CD14-positive monocyte (primary cell): ENCODE results near the gene ZNF880. TPM values are rescaled to one million over a fixed set of nuclear protein-coding genes. Genes with fewer than 3 reads are reported as not detected.
A peak's percentile ranks its signal among the peaks of the same experiment; 100 is the strongest.
"Not testable (repeated sequence)": the region's sequence is repeated elsewhere in the genome, so short reads cannot be mapped to it uniquely, and the experiment has no call there.

Experiments
- DNase-seq, 3 donors: peaks; one replicate each; pipeline ENCODE4 v3.0.0-alpha.2; 2011 to 2022
- H2AFZ ChIP-seq: 2 replicates; pipeline ENCODE4 v1.6.0; 2012; ENCODE audit warnings: mild to moderate bottlenecking, low read depth, low read length, inconsistent platforms; ENCODE audit not compliant: insufficient read depth, poor library complexity, severe bottlenecking
- H3K27ac ChIP-seq, 2 donors: 1 replicate in 1 of 2; 2 replicates in 1 of 2; pipeline ENCODE4 v1.5.1; 2012 to 2013; ENCODE audit warnings: low read length in 2 of 2, control low read depth in 1 of 2, inconsistent platforms in 1 of 2, low read depth in 1 of 2, mild to moderate bottlenecking in 1 of 2
- H3K27me3 ChIP-seq, 2 donors: one replicate each; pipeline versions ENCODE4 v1.6.0 to v1.6.1; 2011 to 2013; ENCODE audit warnings: low read length in 2 of 2; ENCODE audit not compliant: control insufficient read depth in 2 of 2, insufficient read depth in 2 of 2
- H3K36me3 ChIP-seq, 2 donors: replicated peaks in 1 of 2; 1 replicate in 1 of 2; 2 replicates in 1 of 2; pipeline versions ENCODE4 v1.5.1 to v1.6.1; 2012 to 2013; ENCODE audit warnings: low read length in 2 of 2, control low read depth in 1 of 2, inconsistent platforms in 1 of 2, mild to moderate bottlenecking in 1 of 2; ENCODE audit not compliant: insufficient read depth in 2 of 2, control insufficient read depth in 1 of 2
- H3K4me1 ChIP-seq, 2 donors: 1 replicate in 1 of 2; 2 replicates in 1 of 2; pipeline versions ENCODE4 v1.5.1 to v1.6.1; 2012 to 2013; ENCODE audit warnings: low read length in 2 of 2, control low read depth in 1 of 2, inconsistent platforms in 1 of 2, mild to moderate bottlenecking in 1 of 2, moderate library complexity in 1 of 2; ENCODE audit not compliant: insufficient read depth in 2 of 2, control insufficient read depth in 1 of 2
- H3K4me2 ChIP-seq: replicated peaks from 2 replicates; pipeline ENCODE3; 2012; ENCODE audit warnings: low read length, moderate library complexity, mild to moderate bottlenecking; ENCODE audit not compliant: poor library complexity, severe bottlenecking; ENCODE audit errors: extremely low read depth
- H3K4me3 ChIP-seq, 3 experiments: fragments of 200-600 bp in 1 of 3; sonication (generic) in 1 of 3; replicated peaks in 1 of 3; 1 replicate in 2 of 3; 2 replicates in 1 of 3; pipeline ENCODE4 v1.5.1; 2011 to 2013; ENCODE audit warnings: low read length in 3 of 3, mild to moderate bottlenecking in 3 of 3, control low read depth in 2 of 3, low read depth in 2 of 3, inconsistent platforms in 1 of 3, moderate library complexity in 1 of 3
- H3K79me2 ChIP-seq: 2 replicates; pipeline ENCODE4 v1.6.0; 2012; ENCODE audit warnings: mild to moderate bottlenecking, control low read depth, inconsistent platforms, low read length, moderate library complexity; ENCODE audit not compliant: insufficient read depth
- H3K9ac ChIP-seq: 2 replicates; pipeline ENCODE4 v1.6.0; 2017; ENCODE audit warnings: low read length, mild to moderate bottlenecking; ENCODE audit not compliant: insufficient read depth, poor library complexity, severe bottlenecking
- H3K9me3 ChIP-seq, 2 donors: replicated peaks in 1 of 2; 1 replicate in 1 of 2; 2 replicates in 1 of 2; pipeline versions ENCODE4 v1.5.1 to v1.6.1; 2012 to 2013; ENCODE audit warnings: low read length in 2 of 2, control low read depth in 1 of 2; ENCODE audit not compliant: control insufficient read depth in 1 of 2, insufficient read depth in 1 of 2
- H4K20me1 ChIP-seq: 2 replicates; pipeline ENCODE4 v1.6.0; 2012; ENCODE audit warnings: mild to moderate bottlenecking, low read length, control low read depth, moderate library complexity; ENCODE audit not compliant: insufficient read depth
- H3K27ac Mint-ChIP-seq, 7 donors: one replicate each; pipeline ENCODE4 v1.8.0; 2020; ENCODE audit warnings: mild to moderate bottlenecking in 7 of 7, mixed read lengths in 7 of 7, moderate library complexity in 6 of 7, inconsistent platforms in 2 of 7
- H3K27me3 Mint-ChIP-seq, 3 donors: one replicate each; pipeline ENCODE4 v1.8.0; 2021 to 2022; ENCODE audit warnings: low read depth in 3 of 3, mild to moderate bottlenecking in 3 of 3, mixed read lengths in 3 of 3, moderate library complexity in 3 of 3, inconsistent platforms in 1 of 3
- H3K36me3 Mint-ChIP-seq, 2 donors: one replicate each; pipeline ENCODE4 v1.8.0; 2020; ENCODE audit warnings: mixed read lengths in 2 of 2, inconsistent platforms in 1 of 2, mild to moderate bottlenecking in 1 of 2
- H3K4me1 Mint-ChIP-seq: one replicate; pipeline ENCODE4 v1.8.0; 2020; ENCODE audit warnings: mild to moderate bottlenecking, mixed read lengths
- H3K4me3 Mint-ChIP-seq, 2 donors: one replicate each; pipeline ENCODE4 v1.8.0; 2020; ENCODE audit warnings: mild to moderate bottlenecking in 2 of 2, mixed read lengths in 2 of 2, moderate library complexity in 1 of 2
- H3K9me3 Mint-ChIP-seq, 7 donors: one replicate each; pipeline ENCODE4 v1.8.0; 2020 to 2022; ENCODE audit warnings: mixed read lengths in 7 of 7, mild to moderate bottlenecking in 6 of 7, moderate library complexity in 6 of 7, inconsistent platforms in 2 of 7
- WGBS: methylation state at CpG from one replicate; pipeline ENCODE4 v1.1.5; 2013; ENCODE audit warnings: missing lambda C conversion rate; ENCODE audit not compliant: insufficient coverage; 5-methylcytosine and 5-hydroxymethylcytosine counted together
- intact Hi-C, 2 donors: fragments of 100-400 bp; cut with micrococcal nuclease; formaldehyde crosslinking; loops; one replicate each; pipeline versions ENCODE4 v1.15.0 to v1.15.1; 2023
- polyA plus RNA-seq, 3 donors: library from polyadenylated mRNA; depleted of rRNA in 1 of 3; unstranded in 2 of 3; stranded (reverse) in 1 of 3; fragments of 300-500 nt in 2 of 3; fragments of >200 nt in 1 of 3; fragmentation: Illumina TruSeq in 2 of 3; gene quantifications; 1 replicate in 2 of 3; 2 replicates in 1 of 3; pipeline ENCODE4 v1.2.3, GENCODE V29; 2012 to 2021
- TF ChIP-seq, protein P1 (sequence below): fragments of 200-600 bp; IDR thresholded peaks from one replicate; pipeline ENCODE4 v1.8.0; 2022; ENCODE audit warnings: antibody characterized with exemption, mild to moderate bottlenecking

ZNF880 gene
- polyA plus RNA-seq, 3 donors: 4.5 to 8.5 (median 5.5) TPM

DNA sequence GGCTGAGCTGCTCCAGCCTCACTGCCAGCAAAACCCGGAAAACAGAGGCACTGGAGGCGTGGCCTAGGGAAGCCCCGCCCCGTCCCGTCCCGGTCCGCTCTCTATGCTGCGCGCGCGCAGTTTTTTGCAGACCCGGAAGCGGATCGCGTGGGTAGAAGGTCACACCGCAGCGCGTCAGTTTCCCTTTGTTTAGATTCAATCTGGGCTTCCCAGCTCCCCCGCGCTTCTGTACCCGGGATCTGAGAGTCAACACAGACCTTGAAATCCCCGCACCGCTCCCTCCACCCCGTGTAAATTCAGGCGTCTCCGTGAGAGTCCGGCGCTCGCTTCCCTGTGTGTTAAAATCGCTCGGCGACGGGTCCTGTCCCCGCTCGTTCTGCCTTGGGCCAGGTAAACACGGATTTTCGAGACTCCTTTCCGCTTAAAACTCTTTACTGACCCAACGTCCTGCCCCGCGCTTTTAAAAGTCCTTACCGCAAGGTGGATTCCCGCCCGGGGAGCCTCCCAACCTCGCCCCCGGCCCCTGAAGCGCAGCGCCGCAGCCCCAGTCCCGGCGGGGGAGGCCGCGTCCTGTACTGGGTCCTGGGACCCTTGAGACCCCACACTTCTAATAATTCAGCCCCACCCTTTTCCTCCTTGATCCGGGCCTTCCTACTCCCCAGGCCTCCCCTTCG is 33.5 kb upstream of the ZNF880 start, which contains the start of gene ZNF610:
TSS of gene ZNF610 (plus strand) at position 127 of the 674 bp plus-strand sequence. CDS start 12,930 bp downstream, outside the sequence.
- 0% methylated on average over 45 of the region's 55 CpGs for WGBS
- Histone ChIP-seq H3K36me3 (no peaks in the 10 kb centered on the region), H3K79me2 (no peaks in the 10 kb centered on the region), H3K27ac (peak within 1 kb of the TSS; percentile 37 to 86), H3K9me3 (peaks cover 71 to 83% of the 10 kb centered on the region in 2 donors), H4K20me1 (no peaks in the 10 kb centered on the region), H3K4me3 (peak within 1 kb of the TSS; percentile 53 to 88 (median 73)), H2AFZ (peak within 1 kb of the TSS; percentile 92), H3K27me3 (no peaks in the 10 kb centered on the region), H3K9ac (peak within 1 kb of the TSS; percentile 79), H3K4me2 (peak within 1 kb of the TSS; percentile 86), H3K4me1 (peaks cover 11 to 12% of the 10 kb centered on the region in 2 donors)
- peaks cover 11% of the 10 kb centered on the region for H3K4me1 Mint-ChIP-seq
- peak within 1 kb of the TSS; percentile 71 to 94 (median 90) for H3K27ac Mint-ChIP-seq
- H3K4me3 Mint-ChIP-seq: peak within 1 kb of the TSS; percentile 97 to 98
- peaks cover 59 to 90% (median 87%) of the 10 kb centered on the region in 7 donors for H3K9me3 Mint-ChIP-seq
- peaks cover 0 to 1% (median 0%) of the 10 kb centered on the region in 3 donors for H3K27me3 Mint-ChIP-seq
- peak; percentile 68 to 74 (median 72) for DNase-seq
- TF ChIP-seq, protein P1, sequence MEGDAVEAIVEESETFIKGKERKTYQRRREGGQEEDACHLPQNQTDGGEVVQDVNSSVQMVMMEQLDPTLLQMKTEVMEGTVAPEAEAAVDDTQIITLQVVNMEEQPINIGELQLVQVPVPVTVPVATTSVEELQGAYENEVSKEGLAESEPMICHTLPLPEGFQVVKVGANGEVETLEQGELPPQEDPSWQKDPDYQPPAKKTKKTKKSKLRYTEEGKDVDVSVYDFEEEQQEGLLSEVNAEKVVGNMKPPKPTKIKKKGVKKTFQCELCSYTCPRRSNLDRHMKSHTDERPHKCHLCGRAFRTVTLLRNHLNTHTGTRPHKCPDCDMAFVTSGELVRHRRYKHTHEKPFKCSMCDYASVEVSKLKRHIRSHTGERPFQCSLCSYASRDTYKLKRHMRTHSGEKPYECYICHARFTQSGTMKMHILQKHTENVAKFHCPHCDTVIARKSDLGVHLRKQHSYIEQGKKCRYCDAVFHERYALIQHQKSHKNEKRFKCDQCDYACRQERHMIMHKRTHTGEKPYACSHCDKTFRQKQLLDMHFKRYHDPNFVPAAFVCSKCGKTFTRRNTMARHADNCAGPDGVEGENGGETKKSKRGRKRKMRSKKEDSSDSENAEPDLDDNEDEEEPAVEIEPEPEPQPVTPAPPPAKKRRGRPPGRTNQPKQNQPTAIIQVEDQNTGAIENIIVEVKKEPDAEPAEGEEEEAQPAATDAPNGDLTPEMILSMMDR: no peak
- H3K36me3 Mint-ChIP-seq: peaks cover 4 to 10% of the 10 kb centered on the region in 2 donors
- intact Hi-C loops: no loop called here

DNA sequence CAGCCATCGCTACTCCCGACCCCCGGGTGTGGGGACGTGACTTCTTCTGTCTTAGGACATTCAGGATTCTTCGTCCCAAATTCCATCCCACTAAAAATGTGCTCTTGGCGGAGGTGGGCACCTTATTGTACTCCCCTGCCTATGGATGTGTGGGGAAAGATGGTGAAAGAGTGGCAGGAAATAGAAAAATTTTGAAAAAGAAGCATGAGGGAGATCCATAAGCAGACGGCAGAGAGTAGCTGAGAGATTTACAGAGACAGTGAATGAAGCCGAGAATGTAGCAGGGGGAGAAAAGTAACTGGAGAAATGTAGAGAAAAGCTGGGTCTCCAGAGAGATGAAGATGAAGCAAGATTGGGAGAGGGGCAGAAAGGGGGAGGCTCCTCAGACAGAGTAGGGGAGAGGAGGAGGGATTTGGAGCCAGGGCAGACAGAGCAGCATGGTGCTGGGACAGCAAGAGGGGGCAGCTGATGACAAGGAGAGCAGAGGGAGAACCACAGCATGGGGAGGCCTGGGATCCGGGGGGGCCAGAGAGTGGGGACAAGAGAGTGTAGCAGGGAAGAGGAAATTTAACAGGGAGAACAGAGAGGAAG is 32.8 kb upstream of the ZNF880 start:
- no peak for DNase-seq
- Mint-ChIP-seq H3K27me3 (peaks cover 0 to 1% (median 0%) of the 10 kb centered on the region in 3 donors), H3K9me3 (peaks cover 53 to 84% (median 83%) of the 10 kb centered on the region in 7 donors), H3K27ac (peak overlapping the region in 5 of 7 donors; percentile 73 to 94 (median 87)), H3K36me3 (peaks cover 4 to 7% of the 10 kb centered on the region in 2 donors), H3K4me1 (peaks cover 11% of the 10 kb centered on the region), H3K4me3 (peak overlapping the region; percentile 97 to 98)
- Histone ChIP-seq H3K27ac (peak overlapping the region in 1 of 2 donors; percentile 86), H3K79me2 (no peaks in the 10 kb centered on the region), H3K4me2 (peak overlapping the region; percentile 86), H3K4me3 (peak overlapping the region; percentile 53 to 88 (median 73)), H3K36me3 (no peaks in the 10 kb centered on the region), H3K9me3 (peaks cover 65 to 83% of the 10 kb centered on the region in 2 donors), H3K9ac (peak overlapping the region; percentile 79), H3K27me3 (no peaks in the 10 kb centered on the region), H2AFZ (peak overlapping the region; percentile 92), H4K20me1 (no peaks in the 10 kb centered on the region), H3K4me1 (peaks cover 11 to 12% of the 10 kb centered on the region in 2 donors)
- WGBS: 4% methylated on average over 3 of the region's 9 CpGs
- intact Hi-C loops: no loop called here
- TF ChIP-seq, protein P1: no peak

DNA sequence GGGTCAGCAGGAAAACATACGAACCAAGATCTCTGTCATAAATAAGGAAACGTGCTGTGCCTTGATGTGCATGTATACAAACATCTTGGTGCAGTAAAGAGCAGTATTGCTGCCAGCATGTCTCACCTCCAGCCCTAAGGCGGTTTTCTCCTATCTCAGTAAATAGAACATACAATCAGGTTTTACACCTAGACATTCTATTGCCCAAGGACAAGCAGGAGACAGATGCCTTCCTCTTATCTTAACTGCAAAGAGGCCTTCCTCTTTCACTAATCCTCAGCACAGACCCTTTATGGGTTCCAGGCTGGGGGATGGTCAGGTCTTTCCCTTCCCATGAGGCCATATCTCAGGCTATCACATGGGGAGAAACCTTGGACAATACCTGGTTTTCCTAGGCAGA is 30.7 kb upstream of the ZNF880 start:
- H3K4me2 ChIP-seq, H2AFZ ChIP-seq, H3K27ac Mint-ChIP-seq, DNase-seq, H3K9ac ChIP-seq, H3K27me3 Mint-ChIP-seq, H3K4me3 ChIP-seq, H3K36me3 Mint-ChIP-seq, H4K20me1 ChIP-seq, H3K4me3 Mint-ChIP-seq, H3K27ac ChIP-seq, H3K27me3 ChIP-seq, intact Hi-C loops, H3K36me3 ChIP-seq, H3K79me2 ChIP-seq: not testable (repeated sequence)
- H3K4me1 Mint-ChIP-seq: peaks cover 11% of the 10 kb centered on the region
- peaks cover 11 to 12% of the 10 kb centered on the region in 2 donors for H3K4me1 ChIP-seq
- H3K9me3 Mint-ChIP-seq: peaks cover 46 to 84% (median 82%) of the 10 kb centered on the region in 7 donors
- WGBS: no CpG with 5 or more reads among the region's 3 CpGs
- peaks cover 62 to 90% of the 10 kb centered on the region in 2 donors for H3K9me3 ChIP-seq
